Measurements from ENCODE around the gene FUBP3. TPM values are rescaled to one million over a fixed set of nuclear protein-coding genes. Genes with fewer than 3 reads are reported as not detected.

The FUBP3 gene
- polyA plus RNA-seq, 1 donor = 67.9 TPM

DNA sequence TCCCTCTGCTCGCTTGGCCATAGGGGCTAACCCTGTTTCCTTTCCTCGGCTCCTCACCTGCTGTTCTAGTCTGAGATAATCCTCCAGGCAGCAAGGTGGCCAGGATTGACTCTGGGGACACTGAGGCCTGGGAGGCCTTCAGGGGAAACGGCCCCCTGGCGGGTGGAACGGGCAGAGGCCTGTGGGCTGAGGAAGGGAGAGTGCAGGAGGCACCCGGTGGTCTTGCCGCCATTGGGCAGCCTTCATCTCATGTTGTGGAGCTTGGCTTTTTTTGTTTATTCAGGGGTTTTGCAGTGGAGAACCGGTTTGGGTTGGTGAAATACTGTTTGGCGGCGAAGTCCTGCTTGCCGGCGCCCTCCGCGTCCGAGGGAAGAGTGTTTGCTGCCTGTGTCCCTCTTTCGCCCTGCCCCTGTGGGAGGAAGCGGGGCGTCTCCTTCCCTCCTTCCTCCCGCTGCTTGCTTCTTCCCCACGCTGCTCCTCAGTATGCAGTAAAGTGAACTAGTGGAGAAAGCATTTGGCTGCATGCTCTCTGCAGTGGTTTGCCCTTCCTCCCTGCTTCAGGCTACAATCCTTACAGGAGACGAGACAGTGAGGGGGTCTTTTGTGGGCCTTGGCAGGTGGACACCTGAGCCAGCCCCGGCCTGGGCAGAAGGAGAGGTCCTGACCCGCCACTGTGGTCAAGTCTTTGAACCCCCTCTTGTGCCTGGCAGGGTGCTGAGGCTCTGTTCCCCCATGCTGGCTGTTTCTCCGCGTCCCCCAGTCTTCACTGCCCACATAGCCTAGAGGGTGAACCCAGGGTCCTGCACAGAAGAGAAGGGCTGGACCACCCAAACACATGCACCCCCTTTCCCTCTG is 54.2 kb downstream of the FUBP3 start:
- DNase-seq = no peak
- H3K27ac ChIP-seq (ENCODE audit: low read length) = no peak overlapping the region
- no peaks in the 10 kb centered on the region for H3K27me3 ChIP-seq (ENCODE audit: control insufficient read depth, insufficient read depth, low read length)
- no peak overlapping the region for H3K4me3 ChIP-seq (ENCODE audit: low read length)
- no peaks in the 10 kb centered on the region for H3K9me3 ChIP-seq (ENCODE audit: control insufficient read depth, low read depth, low read length)
- WGBS (ENCODE audit: insufficient coverage, low lambda C conversion rate) = no CpG with 5 or more reads among the region's 25 CpGs
- no peaks in the 10 kb centered on the region for H3K4me1 ChIP-seq (ENCODE audit: control insufficient read depth, insufficient read depth, low read length)
- peaks cover 82% of the 10 kb centered on the region for H3K36me3 ChIP-seq (ENCODE audit: control insufficient read depth, insufficient read depth, low read length)

DNA sequence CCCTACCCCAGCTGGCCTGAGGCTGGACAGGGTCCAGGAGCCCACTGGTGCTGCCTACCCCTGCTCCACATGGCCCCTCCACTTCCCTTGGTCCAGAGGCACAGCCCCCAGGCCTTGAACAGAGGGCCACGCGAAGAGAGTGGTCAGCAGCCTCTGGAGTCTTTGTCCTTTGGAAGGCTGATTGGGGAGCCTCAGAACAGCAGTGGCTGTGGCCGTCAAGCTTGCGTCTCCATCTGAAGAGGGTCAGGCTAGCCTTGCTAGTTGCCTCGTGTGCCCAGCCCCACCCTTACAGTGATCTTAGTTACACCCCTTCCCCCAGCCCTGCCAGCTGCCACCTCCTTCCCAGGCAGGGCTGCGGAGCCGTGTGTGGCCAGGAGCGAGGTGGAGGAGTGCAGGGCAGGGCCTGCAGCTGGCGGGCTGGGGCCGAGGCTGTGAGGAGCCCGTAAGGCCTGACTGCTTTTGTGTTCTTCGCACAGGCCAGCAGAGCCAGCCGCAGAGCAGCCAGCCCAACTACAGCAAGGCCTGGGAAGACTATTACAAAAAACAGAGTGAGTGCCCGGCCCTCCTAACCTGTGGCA is 54.9 kb downstream of the FUBP3 start:
- no CpG with 5 or more reads among the region's 14 CpGs for WGBS (ENCODE audit: insufficient coverage, low lambda C conversion rate)
- H3K4me3 ChIP-seq (ENCODE audit: low read length) = no peak overlapping the region
- H3K36me3 ChIP-seq (ENCODE audit: control insufficient read depth, insufficient read depth, low read length) = peaks cover 80% of the 10 kb centered on the region
- H3K27ac ChIP-seq (ENCODE audit: low read length) = no peak overlapping the region
- no peak for DNase-seq
- H3K27me3 ChIP-seq (ENCODE audit: control insufficient read depth, insufficient read depth, low read length) = no peaks in the 10 kb centered on the region
- H3K9me3 ChIP-seq (ENCODE audit: control insufficient read depth, low read depth, low read length) = no peaks in the 10 kb centered on the region
- no peaks in the 10 kb centered on the region for H3K4me1 ChIP-seq (ENCODE audit: control insufficient read depth, insufficient read depth, low read length)

DNA sequence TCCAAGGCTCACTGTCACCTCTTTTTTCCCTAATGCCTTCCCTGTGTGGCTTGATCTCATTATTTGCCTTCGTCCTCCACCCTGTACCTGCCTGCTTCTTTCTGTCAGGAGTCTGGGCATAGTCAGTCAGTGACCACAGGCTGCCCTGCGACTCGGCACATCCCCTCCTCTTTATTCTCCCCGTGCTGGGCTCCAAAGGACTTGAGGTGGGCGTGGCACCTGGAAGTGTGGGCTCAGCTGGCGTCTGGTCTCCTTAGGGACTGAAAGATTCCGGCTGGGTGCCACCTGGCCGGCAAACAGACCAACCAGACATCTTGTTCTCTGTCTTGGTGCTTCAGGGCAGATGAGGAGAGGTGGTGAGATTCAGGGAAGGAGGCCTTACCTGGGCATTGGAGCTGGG is 55.4 kb downstream of the FUBP3 start:
- Histone ChIP-seq H3K9me3 (ENCODE audit: control insufficient read depth, low read depth, low read length) (no peaks in the 10 kb centered on the region), H3K27ac (ENCODE audit: low read length) (no peak overlapping the region), H3K4me1 (ENCODE audit: control insufficient read depth, insufficient read depth, low read length) (no peaks in the 10 kb centered on the region), H3K27me3 (ENCODE audit: control insufficient read depth, insufficient read depth, low read length) (no peaks in the 10 kb centered on the region), H3K4me3 (ENCODE audit: low read length) (no peak overlapping the region), H3K36me3 (ENCODE audit: control insufficient read depth, insufficient read depth, low read length) (peaks cover 75% of the 10 kb centered on the region)
- no peak for DNase-seq
- no CpG with 5 or more reads among the region's 8 CpGs for WGBS (ENCODE audit: insufficient coverage, low lambda C conversion rate)

DNA sequence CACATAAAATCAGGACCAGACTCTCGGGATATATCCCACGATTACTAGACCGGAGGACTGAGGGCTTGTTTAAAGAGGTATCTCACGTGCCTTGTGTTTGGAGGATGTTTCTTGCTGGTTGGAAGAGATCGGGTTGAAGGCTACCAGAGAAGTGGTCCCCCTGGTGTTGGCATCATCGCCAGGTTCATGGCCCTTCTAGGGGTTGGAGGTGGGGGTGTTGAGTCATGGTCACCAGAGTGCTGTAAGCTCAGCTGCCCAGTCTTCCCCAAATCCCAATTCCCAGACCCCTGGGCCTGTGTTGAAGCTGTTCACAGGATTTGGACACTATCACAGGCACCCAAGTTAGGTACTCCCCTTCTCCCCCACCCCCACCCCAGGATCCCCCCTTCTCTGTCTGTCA is 55.9 kb downstream of the FUBP3 start:
- no CpG with 5 or more reads among the region's 6 CpGs for WGBS (ENCODE audit: insufficient coverage, low lambda C conversion rate)
- Histone ChIP-seq H3K9me3 (ENCODE audit: control insufficient read depth, low read depth, low read length) (no peaks in the 10 kb centered on the region), H3K4me1 (ENCODE audit: control insufficient read depth, insufficient read depth, low read length) (no peaks in the 10 kb centered on the region), H3K27me3 (ENCODE audit: control insufficient read depth, insufficient read depth, low read length) (no peaks in the 10 kb centered on the region), H3K4me3 (ENCODE audit: low read length) (no peak overlapping the region), H3K36me3 (ENCODE audit: control insufficient read depth, insufficient read depth, low read length) (peaks cover 70% of the 10 kb centered on the region), H3K27ac (ENCODE audit: low read length) (no peak overlapping the region)
- no peak for DNase-seq

DNA sequence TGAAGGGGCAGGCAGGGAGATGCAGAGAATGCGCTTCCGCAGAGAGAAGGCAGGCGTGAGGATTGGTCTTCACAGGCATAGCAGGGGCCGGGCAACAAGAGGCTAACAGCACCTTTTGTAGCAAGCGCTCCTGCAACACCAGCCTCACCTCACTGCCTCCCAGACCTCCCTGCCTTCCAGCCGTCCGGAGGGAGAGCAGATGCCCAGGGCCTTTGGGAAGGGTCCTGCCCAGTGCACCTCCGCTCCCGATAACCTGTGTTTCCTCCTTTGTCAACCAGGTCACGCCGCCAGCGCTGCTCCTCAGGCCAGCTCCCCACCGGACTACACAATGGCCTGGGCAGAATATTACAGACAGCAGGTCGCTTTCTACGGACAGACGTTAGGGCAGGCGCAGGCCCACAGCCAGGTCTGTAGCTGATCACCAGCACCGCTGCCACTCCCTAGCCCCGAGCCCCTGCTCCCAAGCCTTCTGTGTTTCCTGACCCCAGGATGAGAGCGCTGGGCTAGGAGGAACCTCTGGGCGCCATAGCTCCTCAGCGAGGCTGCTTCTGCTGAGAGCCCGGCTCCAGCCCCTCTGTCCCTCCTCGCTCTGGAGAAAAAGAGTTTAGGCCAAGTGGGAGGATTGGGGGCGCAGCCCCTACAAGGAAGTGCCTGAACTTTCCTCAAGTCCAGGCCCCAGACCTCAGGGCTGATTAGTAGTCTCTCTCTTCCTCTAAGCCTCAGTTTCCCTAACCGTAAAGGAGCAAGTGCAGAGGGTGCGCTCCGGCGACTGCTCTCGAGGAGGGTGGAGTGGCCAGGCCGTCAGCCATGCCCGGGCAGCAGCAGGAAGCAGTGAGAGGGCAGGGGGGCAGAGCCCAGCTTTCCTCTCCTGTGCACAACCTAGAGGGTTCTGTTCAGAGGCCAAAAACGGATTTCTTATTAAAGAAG is 56.6 kb downstream of the FUBP3 start:
- Histone ChIP-seq H3K36me3 (ENCODE audit: control insufficient read depth, insufficient read depth, low read length) (peaks cover 63% of the 10 kb centered on the region), H3K27ac (ENCODE audit: low read length) (no peak overlapping the region), H3K4me1 (ENCODE audit: control insufficient read depth, insufficient read depth, low read length) (no peaks in the 10 kb centered on the region), H3K4me3 (ENCODE audit: low read length) (no peak overlapping the region), H3K27me3 (ENCODE audit: control insufficient read depth, insufficient read depth, low read length) (no peaks in the 10 kb centered on the region), H3K9me3 (ENCODE audit: control insufficient read depth, low read depth, low read length) (no peaks in the 10 kb centered on the region)
- WGBS (ENCODE audit: insufficient coverage, low lambda C conversion rate) = no CpG with 5 or more reads among the region's 33 CpGs
- DNase-seq = no peak

DNA sequence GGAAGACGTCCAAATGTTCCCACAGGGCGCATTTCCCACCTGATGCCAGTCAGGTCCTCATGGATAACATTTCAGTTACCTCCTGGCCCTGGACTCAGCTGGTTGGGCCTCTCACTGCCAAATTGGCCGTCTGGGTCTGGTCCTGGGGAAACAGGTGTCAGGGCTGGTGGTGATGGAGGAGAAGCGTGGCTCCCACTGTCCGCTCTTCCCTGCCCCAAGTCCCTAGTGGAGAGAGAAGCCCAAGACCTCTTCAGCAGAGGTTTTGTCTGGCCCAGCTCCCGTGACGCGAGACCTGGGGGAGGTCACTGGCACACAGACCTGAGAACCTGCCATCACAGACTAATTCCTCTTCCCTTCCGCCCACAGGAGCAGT is 57.3 kb downstream of the FUBP3 start:
- H3K36me3 ChIP-seq (ENCODE audit: control insufficient read depth, insufficient read depth, low read length) = peaks cover 57% of the 10 kb centered on the region
- WGBS (ENCODE audit: insufficient coverage, low lambda C conversion rate) = no CpG with 5 or more reads among the region's 9 CpGs
- no peak for DNase-seq

DNA sequence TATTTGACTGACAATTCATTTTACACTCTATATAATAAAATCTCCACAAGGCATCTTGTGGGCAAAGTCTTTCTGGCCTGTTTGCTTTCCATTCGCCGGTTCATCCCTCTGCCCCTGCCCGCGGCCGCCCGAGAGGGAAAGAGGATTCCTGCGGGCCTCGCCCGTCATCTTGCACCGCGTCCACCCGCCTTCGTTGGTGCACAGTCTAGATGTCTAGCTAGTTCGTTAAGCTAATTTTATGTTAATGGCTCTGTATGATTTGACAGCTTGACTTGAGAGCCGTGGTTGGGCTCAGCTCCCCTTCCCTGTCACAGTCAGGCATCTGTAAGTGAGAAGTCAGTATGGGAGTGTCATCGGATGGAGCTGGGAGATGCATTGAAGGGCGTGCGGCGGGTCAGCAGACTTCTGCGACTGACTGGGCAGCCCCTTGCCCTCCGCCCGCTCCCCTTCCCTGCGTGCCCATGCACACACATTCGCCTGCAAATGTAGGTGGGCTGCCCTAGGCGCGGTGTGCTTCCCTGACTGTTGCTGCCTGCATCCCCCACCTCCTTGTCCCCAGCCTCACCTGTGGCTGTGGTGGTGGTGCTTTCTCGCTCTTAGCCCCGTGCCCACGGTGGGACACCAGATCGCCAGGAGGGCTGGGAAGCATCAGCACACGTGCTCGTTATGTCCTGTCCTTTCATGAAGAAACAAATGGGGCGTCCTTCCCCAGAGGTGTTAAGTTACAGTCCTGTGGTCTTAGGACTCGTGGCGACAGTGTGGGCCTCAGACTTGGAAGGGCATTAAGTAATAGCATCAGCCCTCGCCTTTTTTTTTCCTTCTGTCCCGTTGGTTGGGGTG is 59.1 kb downstream of the FUBP3 start:
- H3K36me3 ChIP-seq (ENCODE audit: control insufficient read depth, insufficient read depth, low read length) = peaks cover 38% of the 10 kb centered on the region
- no peaks in the 10 kb centered on the region for H3K4me1 ChIP-seq (ENCODE audit: control insufficient read depth, insufficient read depth, low read length)
- no peak overlapping the region for H3K27ac ChIP-seq (ENCODE audit: low read length)
- H3K4me3 ChIP-seq (ENCODE audit: low read length) = no peak overlapping the region
- DNase-seq = no peak
- WGBS (ENCODE audit: insufficient coverage, low lambda C conversion rate) = no CpG with 5 or more reads among the region's 37 CpGs
- H3K27me3 ChIP-seq (ENCODE audit: control insufficient read depth, insufficient read depth, low read length) = no peaks in the 10 kb centered on the region
- H3K9me3 ChIP-seq (ENCODE audit: control insufficient read depth, low read depth, low read length) = no peaks in the 10 kb centered on the region

More for the DNA sequence above, 57.3 kb downstream of the FUBP3 start:
- Histone ChIP-seq H3K27ac (ENCODE audit: low read length) (no peak overlapping the region), H3K4me1 (ENCODE audit: control insufficient read depth, insufficient read depth, low read length) (no peaks in the 10 kb centered on the region), H3K27me3 (ENCODE audit: control insufficient read depth, insufficient read depth, low read length) (no peaks in the 10 kb centered on the region), H3K4me3 (ENCODE audit: low read length) (no peak overlapping the region), H3K9me3 (ENCODE audit: control insufficient read depth, low read depth, low read length) (no peaks in the 10 kb centered on the region)

DNA sequence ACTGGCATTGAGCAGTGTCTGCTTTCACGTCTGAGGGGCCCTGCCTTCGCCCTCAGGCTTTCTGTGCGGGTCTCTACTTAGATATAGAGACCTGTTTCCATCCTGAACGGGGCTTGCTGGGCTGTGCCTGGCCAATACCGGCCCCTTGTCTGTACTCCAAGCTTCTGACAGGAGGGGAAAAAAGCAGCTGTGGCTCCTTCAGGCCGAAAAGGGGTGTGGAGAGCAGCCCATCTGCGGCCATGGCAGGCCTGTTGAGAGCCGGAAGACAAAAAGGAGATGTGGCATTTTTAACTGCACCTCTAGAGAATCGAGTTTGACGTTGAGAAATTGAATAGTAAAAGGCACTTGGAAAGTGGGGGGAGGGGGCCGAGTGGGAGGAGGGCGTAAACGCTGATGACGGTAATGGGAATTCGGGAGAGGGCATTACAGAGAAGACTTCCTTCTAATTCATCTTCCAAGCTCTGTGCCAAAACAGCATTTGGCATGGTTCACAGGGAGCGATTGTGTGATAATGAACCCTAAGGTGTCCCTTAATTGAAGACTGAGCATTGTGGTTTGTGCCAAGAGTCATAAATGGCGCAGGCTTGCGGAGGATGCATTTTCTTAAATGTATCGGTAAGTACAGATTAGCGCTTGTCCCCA is 59.9 kb downstream of the FUBP3 start:
- no peaks in the 10 kb centered on the region for H3K9me3 ChIP-seq (ENCODE audit: control insufficient read depth, low read depth, low read length)
- no peaks in the 10 kb centered on the region for H3K27me3 ChIP-seq (ENCODE audit: control insufficient read depth, insufficient read depth, low read length)
- DNase-seq = no peak
- 69% methylated on average over 6 of the region's 20 CpGs for WGBS (ENCODE audit: insufficient coverage, low lambda C conversion rate)
- H3K4me1 ChIP-seq (ENCODE audit: control insufficient read depth, insufficient read depth, low read length) = no peaks in the 10 kb centered on the region
- no peak overlapping the region for H3K4me3 ChIP-seq (ENCODE audit: low read length)
- H3K36me3 ChIP-seq (ENCODE audit: control insufficient read depth, insufficient read depth, low read length) = peaks cover 31% of the 10 kb centered on the region
- H3K27ac ChIP-seq (ENCODE audit: low read length) = no peak overlapping the region

DNA sequence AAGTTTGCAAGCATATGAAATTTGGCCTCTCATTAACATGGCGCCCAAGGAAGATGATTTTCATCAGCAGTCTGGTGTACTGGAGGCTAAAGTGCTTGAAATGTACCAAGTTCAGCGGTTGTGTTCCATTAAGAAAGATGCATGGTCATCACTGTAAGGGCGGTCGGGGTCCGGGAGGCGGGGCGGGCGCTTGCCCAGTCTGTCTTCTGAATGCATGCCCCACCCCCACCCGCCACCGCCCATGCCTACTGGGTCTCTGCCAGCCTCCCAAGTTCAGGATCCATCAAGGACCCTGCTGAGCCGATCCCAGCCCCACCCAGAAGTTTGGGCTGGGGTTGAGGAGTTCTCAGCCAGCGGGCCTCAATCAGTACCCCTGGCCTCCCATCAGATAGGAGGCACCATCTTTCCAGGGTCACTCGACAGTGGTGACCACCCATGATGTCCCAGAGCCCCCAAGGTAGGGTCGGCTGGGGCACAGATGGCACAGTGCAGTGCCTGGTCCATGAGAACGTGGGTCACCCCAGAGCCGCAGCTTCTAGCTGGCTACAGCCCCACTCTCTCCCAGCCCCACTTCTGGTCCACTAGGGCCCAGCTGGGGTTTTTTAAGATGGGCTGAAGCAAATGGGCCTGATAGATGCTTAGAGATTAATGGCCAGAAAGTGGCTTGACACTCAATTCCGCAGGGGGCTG is 60.6 kb downstream of the FUBP3 start:
- Histone ChIP-seq H3K4me3 (ENCODE audit: low read length) (no peak overlapping the region), H3K9me3 (ENCODE audit: control insufficient read depth, low read depth, low read length) (no peaks in the 10 kb centered on the region), H3K36me3 (ENCODE audit: control insufficient read depth, insufficient read depth, low read length) (peaks cover 23% of the 10 kb centered on the region), H3K27me3 (ENCODE audit: control insufficient read depth, insufficient read depth, low read length) (no peaks in the 10 kb centered on the region), H3K4me1 (ENCODE audit: control insufficient read depth, insufficient read depth, low read length) (no peaks in the 10 kb centered on the region), H3K27ac (ENCODE audit: low read length) (no peak overlapping the region)
- no CpG with 5 or more reads among the region's 17 CpGs for WGBS (ENCODE audit: insufficient coverage, low lambda C conversion rate)
- DNase-seq = no peak

All from large intestine (tissue), 3 donors.